Measurements from ENCODE around the gene RPL37. TPM values are rescaled to one million over a fixed set of nuclear protein-coding genes. Genes with fewer than 3 reads are reported as not detected.

Gene RPL37
- total and polyA plus RNA-seq, 2 donors (not counting 1 experiment from before 2014, with no cell fraction given), result 881 to 2,414 TPM

DNA sequence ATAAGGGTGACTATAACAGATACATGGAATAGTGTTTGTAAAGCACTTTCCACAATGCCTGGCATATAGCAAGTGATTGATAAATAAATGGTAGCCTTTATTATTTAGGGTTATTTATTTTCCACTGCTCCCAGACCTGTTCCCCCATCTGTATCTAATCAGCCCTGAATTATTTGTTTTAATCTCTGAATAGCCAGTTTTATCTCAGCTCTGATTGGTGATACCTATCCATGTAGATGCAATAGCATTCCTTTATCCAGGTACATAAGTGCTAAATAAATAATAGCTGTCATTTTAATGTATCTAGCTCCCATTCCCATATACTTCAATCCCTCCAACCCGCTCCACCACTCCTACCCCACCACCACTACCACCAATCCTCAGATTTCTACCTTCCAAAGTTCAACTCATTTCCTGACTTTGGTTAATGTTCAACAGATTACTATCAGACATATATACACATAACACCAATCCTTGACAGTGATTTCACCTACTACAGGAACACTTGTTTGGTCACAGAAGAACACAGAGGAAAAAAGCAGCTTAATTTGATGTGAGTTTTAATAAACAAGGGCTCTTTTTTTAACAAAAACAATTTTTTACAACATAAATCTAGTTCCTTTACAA is 50.9 kb downstream of the RPL37 start:
- Histone ChIP-seq H3K27me3 (ENCODE audit: control insufficient read depth, insufficient read depth, low read length) (no peaks in the 10 kb centered on the region), H3K9me3 (ENCODE audit: control insufficient read depth, insufficient read depth, low read depth, low read length) (no peaks in the 10 kb centered on the region), H3K27ac (ENCODE audit: insufficient read depth, low read length) (no peak overlapping the region), H3K9ac (ENCODE audit: insufficient read depth, low read length) (no peak overlapping the region), H3K4me3 (replicated peaks in 1 of 4; ENCODE audit: control extremely low read depth in 1 of 4, insufficient read depth in 1 of 4, low read depth in 3 of 4, low read length in 4 of 4) (no peak overlapping the region), H3K4me2 (ENCODE audit: extremely low read depth, insufficient read depth, low read length) (no peak overlapping the region), H3K4me1 (ENCODE audit: control insufficient read depth, extremely low read depth, insufficient read depth, low read length) (peaks cover 6% of the 10 kb centered on the region), H2AFZ (ENCODE audit: low read length) (no peak overlapping the region), H3K36me3 (ENCODE audit: control insufficient read depth, insufficient read depth, low read length) (no peaks in the 10 kb centered on the region), H3K79me2 (ENCODE audit: control insufficient read depth, insufficient read depth, low read length) (peaks cover 97% of the 10 kb centered on the region), H4K20me1 (ENCODE audit: control insufficient read depth, extremely low read depth, insufficient read depth, low read length) (peaks cover 3% of the 10 kb centered on the region)
- DNase-seq (ENCODE audit: low read depth in 2 of 2), result no peak
- TF ChIP-seq EZH2 (IDR thresholded peaks at IDR 0.05; ENCODE audit: low read length, missing control alignments), result no peak
- TF ChIP-seq, protein P1, sequence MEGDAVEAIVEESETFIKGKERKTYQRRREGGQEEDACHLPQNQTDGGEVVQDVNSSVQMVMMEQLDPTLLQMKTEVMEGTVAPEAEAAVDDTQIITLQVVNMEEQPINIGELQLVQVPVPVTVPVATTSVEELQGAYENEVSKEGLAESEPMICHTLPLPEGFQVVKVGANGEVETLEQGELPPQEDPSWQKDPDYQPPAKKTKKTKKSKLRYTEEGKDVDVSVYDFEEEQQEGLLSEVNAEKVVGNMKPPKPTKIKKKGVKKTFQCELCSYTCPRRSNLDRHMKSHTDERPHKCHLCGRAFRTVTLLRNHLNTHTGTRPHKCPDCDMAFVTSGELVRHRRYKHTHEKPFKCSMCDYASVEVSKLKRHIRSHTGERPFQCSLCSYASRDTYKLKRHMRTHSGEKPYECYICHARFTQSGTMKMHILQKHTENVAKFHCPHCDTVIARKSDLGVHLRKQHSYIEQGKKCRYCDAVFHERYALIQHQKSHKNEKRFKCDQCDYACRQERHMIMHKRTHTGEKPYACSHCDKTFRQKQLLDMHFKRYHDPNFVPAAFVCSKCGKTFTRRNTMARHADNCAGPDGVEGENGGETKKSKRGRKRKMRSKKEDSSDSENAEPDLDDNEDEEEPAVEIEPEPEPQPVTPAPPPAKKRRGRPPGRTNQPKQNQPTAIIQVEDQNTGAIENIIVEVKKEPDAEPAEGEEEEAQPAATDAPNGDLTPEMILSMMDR (conservative IDR thresholded peaks at IDR 0.05 in 1 of 2, IDR thresholded peaks at IDR 0.05 in 1 of 2; ENCODE audit: low read depth in 1 of 2, low read length in 2 of 2), result no peak

DNA sequence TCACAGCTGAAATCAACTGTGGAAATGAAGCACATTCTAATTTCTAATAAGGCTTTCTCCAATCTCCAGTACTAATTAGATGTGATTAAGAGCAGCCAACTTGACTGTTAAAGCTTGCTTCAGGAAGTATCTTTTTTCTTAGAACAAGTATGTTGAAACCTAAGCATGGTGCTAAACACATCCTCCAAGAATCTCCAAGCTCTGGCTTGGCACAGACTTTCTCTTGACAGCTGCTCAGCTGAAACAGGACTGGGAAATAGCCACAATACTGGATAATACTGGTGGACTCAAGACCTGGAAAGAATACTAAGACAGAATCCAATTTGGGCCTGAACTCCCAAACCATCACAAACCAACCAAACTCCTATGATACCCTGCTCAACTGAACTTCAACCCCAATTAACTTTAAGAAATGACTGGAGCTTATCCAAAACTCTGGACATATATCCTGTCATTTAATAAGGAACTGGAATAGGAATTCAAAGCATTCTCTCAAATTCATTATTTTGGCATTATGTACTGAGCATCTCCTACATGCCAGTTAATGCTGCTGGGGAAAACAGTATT is 53.1 kb downstream of the RPL37 start:
- H3K27me3 ChIP-seq (ENCODE audit: control insufficient read depth, insufficient read depth, low read length), result no peaks in the 10 kb centered on the region
- peaks cover 6% of the 10 kb centered on the region for H3K4me1 ChIP-seq (ENCODE audit: control insufficient read depth, extremely low read depth, insufficient read depth, low read length)
- H3K4me2 ChIP-seq (ENCODE audit: extremely low read depth, insufficient read depth, low read length), result no peak overlapping the region
- H3K9ac ChIP-seq (ENCODE audit: insufficient read depth, low read length), result no peak overlapping the region
- H3K36me3 ChIP-seq (ENCODE audit: control insufficient read depth, insufficient read depth, low read length), result no peaks in the 10 kb centered on the region
- H3K9me3 ChIP-seq (ENCODE audit: control insufficient read depth, insufficient read depth, low read depth, low read length), result no peaks in the 10 kb centered on the region
- no peak overlapping the region for H2AFZ ChIP-seq (ENCODE audit: low read length)
- peaks cover 3% of the 10 kb centered on the region for H4K20me1 ChIP-seq (ENCODE audit: control insufficient read depth, extremely low read depth, insufficient read depth, low read length)
- no peak overlapping the region for H3K27ac ChIP-seq (ENCODE audit: insufficient read depth, low read length)
- DNase-seq (ENCODE audit: low read depth in 2 of 2), result peak; percentile 63 to 83
- H3K79me2 ChIP-seq (ENCODE audit: control insufficient read depth, insufficient read depth, low read length), result peaks cover 94% of the 10 kb centered on the region
- TF ChIP-seq, protein P1 (conservative IDR thresholded peaks at IDR 0.05 in 1 of 2, IDR thresholded peaks at IDR 0.05 in 1 of 2; ENCODE audit: low read depth in 1 of 2, low read length in 2 of 2), result no peak
- H3K4me3 ChIP-seq (replicated peaks in 1 of 4; ENCODE audit: control extremely low read depth in 1 of 4, insufficient read depth in 1 of 4, low read depth in 3 of 4, low read length in 4 of 4), result no peak overlapping the region

DNA sequence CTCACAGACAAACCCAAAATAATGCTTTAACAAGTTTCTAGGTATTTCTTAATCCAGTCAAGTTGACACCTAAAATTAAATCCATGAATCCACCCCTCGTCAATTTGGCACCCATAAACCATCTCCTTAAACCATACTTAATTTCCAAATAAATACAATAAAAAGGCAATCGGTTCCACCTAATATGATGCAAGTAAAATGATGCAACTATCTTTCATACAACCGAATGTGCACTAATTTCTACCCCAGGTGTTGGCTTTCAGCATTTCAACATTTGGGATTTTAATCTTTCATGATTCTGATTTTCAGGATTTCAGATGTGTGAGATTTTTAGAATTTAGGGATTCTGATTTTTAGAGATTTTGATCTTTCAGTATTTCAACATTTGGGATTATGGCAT is 54.2 kb downstream of the RPL37 start:
- DNase-seq (ENCODE audit: low read depth in 2 of 2), result no peak
- no peak overlapping the region for H3K4me2 ChIP-seq (ENCODE audit: extremely low read depth, insufficient read depth, low read length)
- no peak overlapping the region for H3K4me3 ChIP-seq (replicated peaks in 1 of 4; ENCODE audit: control extremely low read depth in 1 of 4, insufficient read depth in 1 of 4, low read depth in 3 of 4, low read length in 4 of 4)
- H3K27ac ChIP-seq (ENCODE audit: insufficient read depth, low read length), result no peak overlapping the region
- no peak overlapping the region for H2AFZ ChIP-seq (ENCODE audit: low read length)
- no peak for TF ChIP-seq EZH2 (IDR thresholded peaks at IDR 0.05; ENCODE audit: low read length, missing control alignments)
- TF ChIP-seq, protein P1 (conservative IDR thresholded peaks at IDR 0.05 in 1 of 2, IDR thresholded peaks at IDR 0.05 in 1 of 2; ENCODE audit: low read depth in 1 of 2, low read length in 2 of 2), result no peak
- H4K20me1 ChIP-seq (ENCODE audit: control insufficient read depth, extremely low read depth, insufficient read depth, low read length), result peaks cover 3% of the 10 kb centered on the region
- H3K9ac ChIP-seq (ENCODE audit: insufficient read depth, low read length), result no peak overlapping the region
- no peaks in the 10 kb centered on the region for H3K27me3 ChIP-seq (ENCODE audit: control insufficient read depth, insufficient read depth, low read length)
- no peaks in the 10 kb centered on the region for H3K36me3 ChIP-seq (ENCODE audit: control insufficient read depth, insufficient read depth, low read length)
- no peaks in the 10 kb centered on the region for H3K9me3 ChIP-seq (ENCODE audit: control insufficient read depth, insufficient read depth, low read depth, low read length)
- H3K79me2 ChIP-seq (ENCODE audit: control insufficient read depth, insufficient read depth, low read length), result peaks cover 92% of the 10 kb centered on the region
- H3K4me1 ChIP-seq (ENCODE audit: control insufficient read depth, extremely low read depth, insufficient read depth, low read length), result peaks cover 6% of the 10 kb centered on the region
